ENCODE results near the gene FAM222B.

GRCh38 chr17:28716740-28717577 is 125.6 kb downstream of the FAM222B start:
- TF ChIP-seq ETS1 (IDR thresholded peaks at IDR 0.05): no peak
- no peak for TF ChIP-seq CTCF (conservative IDR thresholded peaks at IDR 0.05; ENCODE audit: low read depth in 2 of 2)
- TF ChIP-seq EZH2phosphoT487 (IDR thresholded peaks at IDR 0.05; ENCODE audit: unreplicated experiment): no peak
- TF ChIP-seq EZH2 (IDR thresholded peaks at IDR 0.05; ENCODE audit: low read depth, unreplicated experiment): no peak
